Measurements from ENCODE around the gene CD2AP. TPM values are rescaled to one million over a fixed set of nuclear protein-coding genes. Genes with fewer than 3 reads are reported as not detected.

The CD2AP gene
- total RNA-seq, 1 donor: 30.4 TPM

- no peaks in the 10 kb centered on the region for H3K4me1 ChIP-seq (ENCODE audit: insufficient read depth, low read length)
- H3K9me3 ChIP-seq (ENCODE audit: low read depth, low read length): no peaks in the 10 kb centered on the region
- H3K27me3 ChIP-seq (ENCODE audit: insufficient read depth, low read length): no peaks in the 10 kb centered on the region
- no peak overlapping the region for H3K4me3 ChIP-seq (ENCODE audit: insufficient read depth, low read length)
- no peak overlapping the region for H3K4me2 ChIP-seq (ENCODE audit: insufficient read depth, low read length)
- no peak for TF ChIP-seq CTCF (IDR thresholded peaks at IDR 0.05; ENCODE audit: extremely low read depth, low read depth, low read length)
- no peak overlapping the region for H2AFZ ChIP-seq (ENCODE audit: low read length)
- peaks cover 35% of the 10 kb centered on the region for H4K20me1 ChIP-seq (ENCODE audit: insufficient read depth, low read length)
- H3K27ac ChIP-seq (ENCODE audit: low read depth, low read length): no peak overlapping the region
- no peaks in the 10 kb centered on the region for H3K36me3 ChIP-seq (ENCODE audit: insufficient read depth, low read length)
- peaks cover 91% of the 10 kb centered on the region for H3K79me2 ChIP-seq (ENCODE audit: insufficient read depth, low read length)
- DNase-seq (ENCODE audit: insufficient read length, low spot score, missing footprints): no peak
Measured at GRCh38 chr6:47495954-47496545, 18.5 kb downstream of the CD2AP start.

- H3K79me2 ChIP-seq (ENCODE audit: insufficient read depth, low read length): peaks cover 93% of the 10 kb centered on the region
- peaks cover 39% of the 10 kb centered on the region for H4K20me1 ChIP-seq (ENCODE audit: insufficient read depth, low read length)
- no peak overlapping the region for H2AFZ ChIP-seq (ENCODE audit: low read length)
- H3K36me3 ChIP-seq (ENCODE audit: insufficient read depth, low read length): no peaks in the 10 kb centered on the region
- H3K27ac ChIP-seq (ENCODE audit: low read depth, low read length): no peak overlapping the region
- no peak overlapping the region for H3K4me2 ChIP-seq (ENCODE audit: insufficient read depth, low read length)
- TF ChIP-seq CTCF (IDR thresholded peaks at IDR 0.05; ENCODE audit: extremely low read depth, low read depth, low read length): no peak
- no peaks in the 10 kb centered on the region for H3K9me3 ChIP-seq (ENCODE audit: low read depth, low read length)
- no peaks in the 10 kb centered on the region for H3K4me1 ChIP-seq (ENCODE audit: insufficient read depth, low read length)
- no peaks in the 10 kb centered on the region for H3K27me3 ChIP-seq (ENCODE audit: insufficient read depth, low read length)
- DNase-seq (ENCODE audit: insufficient read length, low spot score, missing footprints): no peak
- H3K4me3 ChIP-seq (ENCODE audit: insufficient read depth, low read length): no peak overlapping the region
Measured at GRCh38 chr6:47496935-47497579, 19.5 kb downstream of the CD2AP start.

GRCh38 chr6:47502920-47503319 is 25.3 kb downstream of the CD2AP start:
- Histone ChIP-seq H4K20me1 (ENCODE audit: insufficient read depth, low read length) (peaks cover 24% of the 10 kb centered on the region), H3K9me3 (ENCODE audit: low read depth, low read length) (no peaks in the 10 kb centered on the region), H3K4me3 (ENCODE audit: insufficient read depth, low read length) (no peak overlapping the region), H3K79me2 (ENCODE audit: insufficient read depth, low read length) (peaks cover 50% of the 10 kb centered on the region), H3K4me1 (ENCODE audit: insufficient read depth, low read length) (no peaks in the 10 kb centered on the region), H3K36me3 (ENCODE audit: insufficient read depth, low read length) (peaks cover 5% of the 10 kb centered on the region), H3K4me2 (ENCODE audit: insufficient read depth, low read length) (no peak overlapping the region), H3K27ac (ENCODE audit: low read depth, low read length) (no peak overlapping the region), H3K27me3 (ENCODE audit: insufficient read depth, low read length) (no peaks in the 10 kb centered on the region), H2AFZ (ENCODE audit: low read length) (no peak overlapping the region)
- no peak for DNase-seq (ENCODE audit: insufficient read length, low spot score, missing footprints)
- TF ChIP-seq CTCF (IDR thresholded peaks at IDR 0.05; ENCODE audit: extremely low read depth, low read depth, low read length): no peak

GRCh38 chr6:47509937-47510336 is 32.3 kb downstream of the CD2AP start:
- DNase-seq (ENCODE audit: insufficient read length, low spot score, missing footprints): no peak
- peaks cover 41% of the 10 kb centered on the region for H3K79me2 ChIP-seq (ENCODE audit: insufficient read depth, low read length)
- no peaks in the 10 kb centered on the region for H4K20me1 ChIP-seq (ENCODE audit: insufficient read depth, low read length)
- H3K36me3 ChIP-seq (ENCODE audit: insufficient read depth, low read length): peaks cover 5% of the 10 kb centered on the region
- H3K9me3 ChIP-seq (ENCODE audit: low read depth, low read length): peaks cover 4% of the 10 kb centered on the region
- no peaks in the 10 kb centered on the region for H3K4me1 ChIP-seq (ENCODE audit: insufficient read depth, low read length)
- H3K4me3 ChIP-seq (ENCODE audit: insufficient read depth, low read length): no peak overlapping the region
- no peak overlapping the region for H2AFZ ChIP-seq (ENCODE audit: low read length)
- TF ChIP-seq CTCF (IDR thresholded peaks at IDR 0.05; ENCODE audit: extremely low read depth, low read depth, low read length): no peak
- H3K27me3 ChIP-seq (ENCODE audit: insufficient read depth, low read length): no peaks in the 10 kb centered on the region
- H3K4me2 ChIP-seq (ENCODE audit: insufficient read depth, low read length): no peak overlapping the region
- H3K27ac ChIP-seq (ENCODE audit: low read depth, low read length): no peak overlapping the region
